HCT116 (cell line): ENCODE data around the gene TNS3. TPM values are rescaled to one million over a fixed set of nuclear protein-coding genes. Genes with fewer than 3 reads are reported as not detected.

Source experiments
- ATAC-seq: fragments of 200-7000 bp; cut with Tn5 transposase; 2 replicates; pipeline ENCODE4 v1.9.1; 2020; ENCODE audit warnings: mild to moderate bottlenecking, moderate library complexity
- BruUV-seq: library from RNA; stranded (reverse); fragments of 400-500 nt; replicated peaks from 2 replicates; lab custom pipeline; 2021; lab: Mats Ljungman, UMichigan
- CTCF ChIA-PET: fragments of 300-600 bp; sonication (Branson Sonifier 250); formaldehyde crosslinking; loops from one replicate; lab custom pipeline; 2021; ENCODE audit warnings: antibody characterized with exemption; lab: Charles Lee
- POLR2A ChIA-PET: fragments of 300-600, 350-600 bp; sonication (Branson Sonifier 250); formaldehyde crosslinking; loops from one replicate; lab custom pipeline; 2021; ENCODE audit warnings: antibody characterized with exemption; lab: Charles Lee
- RAD21 ChIA-PET, 2 experiments: fragments of 300-600 bp; sonication (Branson Sonifier 250); formaldehyde crosslinking; loops; one replicate each; lab custom pipeline; 2023; ENCODE audit warnings: low total read pairs in 2 of 2; ENCODE audit not compliant: uncharacterized antibody in 2 of 2, unreplicated experiment in 2 of 2, low non-redundant PET in 1 of 2; lab: Charles Lee
- DNase-seq: peaks from one replicate; pipeline ENCODE4 v3.0.0-alpha.2; 2010; ENCODE audit warnings: low read depth, low spot score
- H2AFZ ChIP-seq: fragments of 200-600 bp; shearing (Covaris generic), sonication (generic); 2 replicates; pipeline ENCODE4 v1.6.1; 2017; ENCODE audit warnings: low read depth, mixed run types, mixed read lengths, antibody characterized with exemption, low read length; ENCODE audit not compliant: poor library complexity, severe bottlenecking
- H3K27ac ChIP-seq: 2 replicates; pipeline ENCODE4 v1.5.1; 2012; ENCODE audit warnings: low read depth, low read length
- H3K27me3 ChIP-seq: fragments of 200-600 bp; sonication (generic); 2 replicates; pipeline ENCODE4 v1.6.1; 2016; ENCODE audit warnings: mixed run types, low read length, mixed read lengths; ENCODE audit not compliant: insufficient read depth
- H3K36me3 ChIP-seq, 2 experiments: fragments of 200-500 bp in 1 of 2; fragments of 200-600 bp in 1 of 2; sonication (Bioruptor generic) in 1 of 2; sonication (generic) in 1 of 2; 2 replicates each; pipeline versions ENCODE4 v1.5.1 to v1.6.1; 2014 to 2016; ENCODE audit warnings: low read length in 2 of 2, inconsistent platforms in 1 of 2, mixed read lengths in 1 of 2, mixed run types in 1 of 2; ENCODE audit not compliant: insufficient read depth in 2 of 2, control insufficient read depth in 1 of 2
- H3K4me1 ChIP-seq, 2 experiments: fragments of 200-600 bp in 1 of 2; sonication (generic) in 1 of 2; 2 replicates each; pipeline versions ENCODE4 v1.5.1 to v1.6.1; 2012 to 2017; ENCODE audit warnings: low read length in 2 of 2, inconsistent platforms in 1 of 2, mild to moderate bottlenecking in 1 of 2, mixed read lengths in 1 of 2, mixed run types in 1 of 2, moderate library complexity in 1 of 2; ENCODE audit not compliant: insufficient read depth in 2 of 2, control insufficient read depth in 1 of 2
- H3K4me2 ChIP-seq: fragments of 200-600 bp; sonication (generic); 2 replicates; pipeline ENCODE4 v1.6.1; 2017; ENCODE audit warnings: mixed run types, low read length, mixed read lengths
- H3K4me3 ChIP-seq, 2 experiments: fragments of 200-600 bp in 1 of 2; sonication (generic) in 1 of 2; replicated peaks in 1 of 2; 2 replicates each; pipeline ENCODE4 v1.5.1; 2011 to 2016; ENCODE audit warnings: low read length in 2 of 2, control low read depth in 1 of 2, low read depth in 1 of 2, mild to moderate bottlenecking in 1 of 2, mixed read lengths in 1 of 2, mixed run types in 1 of 2
- H3K79me2 ChIP-seq: fragments of 200-600 bp; sonication (generic); 2 replicates; pipeline ENCODE4 v1.6.1; 2017; ENCODE audit warnings: mild to moderate bottlenecking, mixed run types, low read length, moderate library complexity, mixed read lengths; ENCODE audit not compliant: insufficient read depth
- H3K9ac ChIP-seq: fragments of 200-600 bp; sonication (generic); 2 replicates; pipeline ENCODE4 v1.6.1; 2016; ENCODE audit warnings: low read length, mixed read lengths
- H3K9me2 ChIP-seq: fragments of 200-600 bp; sonication (generic), shearing (Covaris generic); 2 replicates; pipeline ENCODE4 v1.6.1; 2017; ENCODE audit warnings: mixed run types, mild to moderate bottlenecking, moderate library complexity; ENCODE audit not compliant: insufficient read depth
- H3K9me3 ChIP-seq, 2 experiments: fragments of 200-500 bp in 1 of 2; fragments of 200-600 bp in 1 of 2; sonication (Bioruptor generic) in 1 of 2; sonication (generic) in 1 of 2; 2 replicates each; pipeline ENCODE4 v1.6.1; 2014 to 2017; ENCODE audit warnings: low read length in 2 of 2, mixed read lengths in 2 of 2, inconsistent platforms in 1 of 2, low read depth in 1 of 2, mild to moderate bottlenecking in 1 of 2, mixed run types in 1 of 2, moderate library complexity in 1 of 2; ENCODE audit not compliant: control insufficient read depth in 1 of 2, insufficient read depth in 1 of 2
- H4K20me1 ChIP-seq: fragments of 200-600 bp; sonication (generic), shearing (Covaris generic); 2 replicates; pipeline ENCODE4 v1.6.1; 2017; ENCODE audit warnings: mixed run types, mild to moderate bottlenecking, moderate library complexity; ENCODE audit not compliant: insufficient read depth
- CBX3 ChIP-seq: IDR thresholded peaks from 2 replicates; pipeline ENCODE4 v1.6.1; 2012; ENCODE audit warnings: low read depth
- CEBPB ChIP-seq: IDR thresholded peaks from 2 replicates; pipeline ENCODE4 v1.6.1; 2012; ENCODE audit warnings: low read depth
- CTCF ChIP-seq, 3 experiments: fragments of 200-600 bp in 1 of 3; sonication (generic) in 1 of 3; IDR thresholded peaks in 2 of 3; conservative IDR thresholded peaks in 1 of 3; 2 replicates each; pipeline ENCODE4 v1.5.1; 2012 to 2017; ENCODE audit warnings: low read depth in 2 of 3, low read length in 2 of 3, antibody characterized with exemption in 1 of 3, borderline replicate concordance in 1 of 3, control low read depth in 1 of 3, mild to moderate bottlenecking in 1 of 3, mixed read lengths in 1 of 3, mixed run types in 1 of 3, moderate library complexity in 1 of 3; ENCODE audit not compliant: insufficient read depth in 1 of 3
- ELF1 ChIP-seq: IDR thresholded peaks from 2 replicates; pipeline ENCODE4 v1.6.1; 2012; ENCODE audit warnings: low read depth, borderline replicate concordance
- EZH2 ChIP-seq: fragments of 200-600 bp; sonication (generic); IDR thresholded peaks from 2 replicates; pipeline ENCODE4 v1.6.1; 2017; ENCODE audit warnings: antibody characterized with exemption, mixed run types
- EZH2phosphoT487 ChIP-seq: fragments of 200-600 bp; IDR thresholded peaks from 2 replicates; pipeline ENCODE4 v1.6.1; 2018; ENCODE audit warnings: antibody characterized with exemption, borderline replicate concordance
- FOSL1 ChIP-seq: IDR thresholded peaks from 2 replicates; pipeline ENCODE4 v1.6.1; 2012; ENCODE audit warnings: low read depth
- JUND ChIP-seq: IDR thresholded peaks from 2 replicates; pipeline ENCODE4 v1.6.1; 2012
- MAX ChIP-seq: IDR thresholded peaks from 2 replicates; pipeline ENCODE4 v1.6.1; 2012
- POLR2A ChIP-seq: IDR thresholded peaks from 2 replicates; pipeline ENCODE4 v1.7.0; 2011; ENCODE audit warnings: borderline replicate concordance; ENCODE audit not compliant: insufficient read depth, insufficient read length; ENCODE audit errors: extremely low read depth
- POLR2AphosphoS5 ChIP-seq: IDR thresholded peaks from 2 replicates; pipeline ENCODE4 v1.6.1; 2011; ENCODE audit warnings: mild to moderate bottlenecking, low read depth, low read length, moderate library complexity
- RAD21 ChIP-seq: IDR thresholded peaks from 2 replicates; pipeline ENCODE4 v1.6.1; 2012; ENCODE audit warnings: low read depth, mild to moderate bottlenecking
- REST ChIP-seq: IDR thresholded peaks from 2 replicates; pipeline ENCODE4 v1.6.1; 2012; ENCODE audit warnings: low read depth
- SIN3A ChIP-seq: IDR thresholded peaks from 2 replicates; pipeline ENCODE4 v1.6.1; 2012; ENCODE audit warnings: low read depth
- TCF7L2 ChIP-seq: IDR thresholded peaks from 2 replicates; pipeline ENCODE4 v1.7.0; 2011; ENCODE audit warnings: borderline replicate concordance, inconsistent platforms; ENCODE audit not compliant: insufficient read depth, insufficient read length; ENCODE audit errors: extremely low read depth
- YY1 ChIP-seq: IDR thresholded peaks from 2 replicates; pipeline ENCODE4 v1.6.1; 2011; ENCODE audit warnings: low read length, low read depth, moderate library complexity, mild to moderate bottlenecking; ENCODE audit not compliant: insufficient replicate concordance; ENCODE audit errors: extremely low read depth
- ZNF274 ChIP-seq: fragments of 200-500 bp; sonication (Bioruptor generic); IDR thresholded peaks from 2 replicates; pipeline ENCODE4 v1.6.1; 2014; ENCODE audit warnings: mild to moderate bottlenecking, low read depth, low read length, inconsistent platforms
- intact Hi-C: fragments of 100-400 bp; cut with micrococcal nuclease; formaldehyde crosslinking; loops from 2 replicates; pipeline ENCODE4 v1.10.0; 2022
- total RNA-seq: library from RNA; stranded (reverse); gene quantifications from one replicate; pipeline ENCODE4 v1.2.1, GENCODE V29; 2021; ENCODE audit not compliant: unreplicated experiment

The TNS3 gene
- total RNA-seq, 1 experiment from 2014 or later, result 9.1 TPM

- TF ChIP-seq JUND, result no peak
- no peak for TF ChIP-seq RAD21
- no peak for TF ChIP-seq MAX
- no peak for TF ChIP-seq TCF7L2
Observed at GRCh38 chr7:47303695-47304453, 278.0 kb downstream of the TNS3 start (continued).

- no peaks in the 10 kb centered on the region for H3K9me3 ChIP-seq
- no peak overlapping the region for H3K27ac ChIP-seq
- ChIA-PET RAD21 (no interaction called here), POLR2A (no interaction called here), CTCF (no interaction called here)
- intact Hi-C loops, result no loop called here
- no peak overlapping the region for H3K4me3 ChIP-seq
- H3K36me3 ChIP-seq, result no peaks in the 10 kb centered on the region
- no peak overlapping the region for H3K4me2 ChIP-seq
- no peaks in the 10 kb centered on the region for H3K79me2 ChIP-seq
- ATAC-seq, result no peak
- no peak overlapping the region for H2AFZ ChIP-seq
- H3K4me1 ChIP-seq, result no peaks in the 10 kb centered on the region
- BruUV-seq, result no TSS peak
- H3K9ac ChIP-seq, result no peak overlapping the region
- no peaks in the 10 kb centered on the region for H3K9me2 ChIP-seq
- no peak for DNase-seq
- no peaks in the 10 kb centered on the region for H3K27me3 ChIP-seq
- no peaks in the 10 kb centered on the region for H4K20me1 ChIP-seq
- TF ChIP-seq FOSL1, result no peak
- no peak for TF ChIP-seq REST
- no peak for TF ChIP-seq MAX
- no peak for TF ChIP-seq CBX3
- TF ChIP-seq YY1, result no peak
- TF ChIP-seq TCF7L2, result no peak
- no peak for TF ChIP-seq ELF1
- no peak for TF ChIP-seq RAD21
- no peak for TF ChIP-seq CEBPB
- TF ChIP-seq POLR2AphosphoS5, result no peak
- TF ChIP-seq POLR2A, result no peak
- TF ChIP-seq SIN3A, result no peak
- TF ChIP-seq CTCF (IDR thresholded peaks at IDR 0.05 in 2 of 3, conservative IDR thresholded peaks at IDR 0.05 in 1 of 3; ENCODE audit: borderline replicate concordance in 1 of 3, insufficient read depth in 1 of 3, low read depth in 2 of 3, low read length in 2 of 3), result no peak
- no peak for TF ChIP-seq EZH2phosphoT487
- TF ChIP-seq ZNF274, result no peak
- no peak for TF ChIP-seq EZH2
Observed at GRCh38 chr7:47303014-47303694, 278.8 kb downstream of the TNS3 start.
